Colonic mucosa (tissue), 4 donors: Measurements from ENCODE around the gene AGRN. TPM values are rescaled to one million over a fixed set of nuclear protein-coding genes. Genes with fewer than 3 reads are reported as not detected.

ENCODE experiments used
- DNase-seq: peaks from one replicate; pipeline ENCODE4 v3.0.0-alpha.2; 2020
- H3K27ac ChIP-seq: fragments of 200-600 bp; one replicate; pipeline ENCODE4 v1.8.0; 2021
- H3K27me3 ChIP-seq: fragments of 200-600 bp; one replicate; pipeline ENCODE4 v1.8.0; 2021
- H3K36me3 ChIP-seq: fragments of 200-600 bp; one replicate; pipeline ENCODE4 v1.8.0; 2021
- H3K4me1 ChIP-seq: fragments of 200-600 bp; one replicate; pipeline ENCODE4 v1.8.0; 2021; ENCODE audit warnings: mild to moderate bottlenecking
- H3K4me3 ChIP-seq: fragments of 200-600 bp; one replicate; pipeline ENCODE4 v1.8.0; 2021
- H3K9ac ChIP-seq, 2 donors: one replicate each; pipeline ENCODE4 v1.7.0; 2013; ENCODE audit warnings: control low read depth in 2 of 2, low read depth in 2 of 2, low read length in 2 of 2
- H3K9me3 ChIP-seq: fragments of 200-600 bp; one replicate; pipeline ENCODE4 v1.8.0; 2021
- CTCF ChIP-seq: fragments of 200-600 bp; IDR thresholded peaks from one replicate; pipeline ENCODE4 v1.8.0; 2022; ENCODE audit warnings: antibody characterized with exemption, mild to moderate bottlenecking
- intact Hi-C: fragments of 100-400 bp; cut with DNase I; formaldehyde crosslinking; loops from one replicate; pipeline ENCODE4 v1.14.1; 2022
- total RNA-seq, 2 donors: library from RNA; stranded (reverse); fragmentation: NEBNext Ultra II Directional in 1 of 2; extraction: Animal tissue kit (Norgen Biotek cat#: 25700) in 1 of 2; gene quantifications; one replicate each; pipeline ENCODE4 v1.2.1, GENCODE V29; 2021
- donor health status: healthy.
- donor health status: DM: no; HTN: no; CAD: no.
- donor health status: DM: no; HTN: no; CAD: no.

The AGRN gene
- total RNA-seq, 2 donors from 2014 or later, result 68.1 to 106 TPM

GRCh38 chr1:1041873-1042272 is 22.0 kb downstream of the AGRN start:
- H3K9ac ChIP-seq, result no peak overlapping the region
- no peaks in the 10 kb centered on the region for H3K36me3 ChIP-seq
- no peaks in the 10 kb centered on the region for H3K9me3 ChIP-seq
- DNase-seq, result no peak
- H3K27me3 ChIP-seq, result no peaks in the 10 kb centered on the region
- intact Hi-C loops, result no loop called here
- H3K27ac ChIP-seq, result no peak overlapping the region
- peaks cover 9% of the 10 kb centered on the region for H3K4me1 ChIP-seq
- no peak overlapping the region for H3K4me3 ChIP-seq
- TF ChIP-seq CTCF, result no peak

GRCh38 chr1:1042835-1043234 is 22.9 kb downstream of the AGRN start:
- Histone ChIP-seq H3K27ac (no peak overlapping the region), H3K9me3 (no peaks in the 10 kb centered on the region), H3K9ac (no peak overlapping the region), H3K4me1 (peaks cover 9% of the 10 kb centered on the region), H3K27me3 (no peaks in the 10 kb centered on the region), H3K4me3 (no peak overlapping the region), H3K36me3 (no peaks in the 10 kb centered on the region)
- TF ChIP-seq CTCF, result no peak
- intact Hi-C loops, result no loop called here
- no peak for DNase-seq

- Histone ChIP-seq H3K4me1 (peaks cover 9% of the 10 kb centered on the region), H3K4me3 (no peak overlapping the region), H3K9me3 (no peaks in the 10 kb centered on the region), H3K27ac (no peak overlapping the region), H3K36me3 (no peaks in the 10 kb centered on the region), H3K9ac (no peak overlapping the region), H3K27me3 (no peaks in the 10 kb centered on the region)
- no peak for DNase-seq
- TF ChIP-seq CTCF, result no peak
- intact Hi-C loops, result no loop called here
Measured at GRCh38 chr1:1043411-1043810, 23.5 kb downstream of the AGRN start.

GRCh38 chr1:1043921-1044320 is 24.0 kb downstream of the AGRN start:
- no peak for TF ChIP-seq CTCF
- Histone ChIP-seq H3K9ac (no peak overlapping the region), H3K4me1 (peaks cover 9% of the 10 kb centered on the region), H3K9me3 (no peaks in the 10 kb centered on the region), H3K36me3 (no peaks in the 10 kb centered on the region), H3K27ac (no peak overlapping the region), H3K4me3 (no peak overlapping the region), H3K27me3 (no peaks in the 10 kb centered on the region)
- no peak for DNase-seq
- intact Hi-C loops, result no loop called here

GRCh38 chr1:1044455-1045078 is 24.6 kb downstream of the AGRN start:
- TF ChIP-seq CTCF, result no peak
- DNase-seq, result no peak
- H3K9ac ChIP-seq, result no peak overlapping the region
- H3K9me3 ChIP-seq, result no peaks in the 10 kb centered on the region
- no peaks in the 10 kb centered on the region for H3K36me3 ChIP-seq
- H3K4me1 ChIP-seq, result peaks cover 9% of the 10 kb centered on the region
- H3K4me3 ChIP-seq, result no peak overlapping the region
- no peak overlapping the region for H3K27ac ChIP-seq
- intact Hi-C loops, result no loop called here
- H3K27me3 ChIP-seq, result no peaks in the 10 kb centered on the region
